HEK293 (cell line): ENCODE results near the gene NAV2.

Experiments used
- CTCF ChIA-PET: fragments of 350-600 bp; formaldehyde crosslinking; extraction: SDS; loops from one replicate; lab custom pipeline; 2021; ENCODE audit warnings: antibody characterized with exemption; lab: Yijun Ruan, JAX
- POLR2A ChIA-PET: fragments of 300-600 bp; formaldehyde crosslinking; extraction: SDS; loops from one replicate; lab custom pipeline; 2020; ENCODE audit warnings: antibody characterized with exemption, inconsistent platforms; lab: Yijun Ruan, JAX
- H3K27ac ChIP-seq: fragments of 200-500 bp; sonication (Bioruptor generic); 2 replicates; pipeline ENCODE4 v1.5.1; 2014; ENCODE audit warnings: low read depth, low read length, control low read depth, inconsistent platforms; ENCODE audit errors: extremely low read depth
- H3K36me3 ChIP-seq, 2 experiments: fragments of 200-500 bp in 1 of 2; sonication (Bioruptor generic) in 1 of 2; 1 replicate in 1 of 2; 2 replicates in 1 of 2; pipeline ENCODE4 v1.5.1; 2014 to 2017; ENCODE audit warnings: inconsistent platforms in 2 of 2, low read length in 2 of 2; ENCODE audit not compliant: control insufficient read depth in 2 of 2, insufficient read depth in 1 of 2
- H3K4me1 ChIP-seq: fragments of 200-500 bp; sonication (Bioruptor generic); 2 replicates; pipeline ENCODE4 v1.5.1; 2014; ENCODE audit warnings: mild to moderate bottlenecking, low read length, inconsistent platforms; ENCODE audit not compliant: control insufficient read depth, insufficient read depth
- H3K4me3 ChIP-seq: 2 replicates; pipeline ENCODE4 v1.5.1; 2011; ENCODE audit warnings: low read depth, mild to moderate bottlenecking, control low read depth, low read length, moderate library complexity
- H3K9me3 ChIP-seq: fragments of 200-500 bp; sonication (Bioruptor generic); 2 replicates; pipeline ENCODE4 v1.5.1; 2014; ENCODE audit warnings: low read depth, low read length, inconsistent platforms; ENCODE audit not compliant: control insufficient read depth, insufficient read depth
- ATF2 ChIP-seq: fragments of 450-650 bp; formaldehyde crosslinking; IDR thresholded peaks from 2 replicates; pipeline ENCODE4 v1.5.1; 2016; ENCODE audit warnings: missing biosample characterization, missing genetic modification characterization, low read depth
- FEZF1 ChIP-seq: fragments of 450-650 bp; formaldehyde crosslinking; IDR thresholded peaks from 2 replicates; pipeline ENCODE4 v1.5.1; 2016; ENCODE audit warnings: missing biosample characterization, missing genetic modification characterization
- GLIS1 ChIP-seq: fragments of 450-650 bp; formaldehyde crosslinking; IDR thresholded peaks from 2 replicates; pipeline ENCODE4 v1.5.1; 2016; ENCODE audit warnings: missing biosample characterization, missing genetic modification characterization
- HOXD13 ChIP-seq: sonication (generic); formaldehyde crosslinking; IDR thresholded peaks from 2 replicates; pipeline ENCODE4 v1.8.0; 2022; ENCODE audit warnings: missing genetic modification reagents, borderline replicate concordance
- PATZ1 ChIP-seq: fragments of 450-650 bp; formaldehyde crosslinking; IDR thresholded peaks from 2 replicates; pipeline ENCODE4 v1.5.1; 2016; ENCODE audit warnings: missing biosample characterization, missing genetic modification characterization
- WT1 ChIP-seq: fragments of 450-650 bp; formaldehyde crosslinking; IDR thresholded peaks from 2 replicates; pipeline ENCODE4 v1.5.1; 2016; ENCODE audit warnings: missing biosample characterization, missing genetic modification characterization
- ZBTB11 ChIP-seq: fragments of 450-650 bp; formaldehyde crosslinking; conservative IDR thresholded peaks from 2 replicates; pipeline ENCODE4 v1.5.1; 2016; ENCODE audit warnings: low read depth, missing biosample characterization, missing genetic modification characterization
- ZBTB8A ChIP-seq: fragments of 450-650 bp; formaldehyde crosslinking; IDR thresholded peaks from 2 replicates; pipeline ENCODE4 v1.5.1; 2016; ENCODE audit warnings: missing biosample characterization, missing genetic modification characterization
- ZNF10 ChIP-seq: fragments of 450-650 bp; formaldehyde crosslinking; IDR thresholded peaks from 2 replicates; pipeline ENCODE4 v1.5.1; 2017; ENCODE audit warnings: missing biosample characterization, missing genetic modification characterization
- ZNF132 ChIP-seq: fragments of 450-650 bp; formaldehyde crosslinking; IDR thresholded peaks from 2 replicates; pipeline ENCODE4 v1.5.1; 2017; ENCODE audit warnings: missing biosample characterization, missing genetic modification characterization, borderline replicate concordance
- ZNF140 ChIP-seq: fragments of 450-650 bp; formaldehyde crosslinking; IDR thresholded peaks from 2 replicates; pipeline ENCODE4 v1.5.1; 2016; ENCODE audit warnings: missing biosample characterization, missing genetic modification characterization
- ZNF169 ChIP-seq: fragments of 450-650 bp; formaldehyde crosslinking; IDR thresholded peaks from 2 replicates; pipeline ENCODE4 v1.5.1; 2016; ENCODE audit warnings: missing biosample characterization, missing genetic modification characterization
- ZNF221 ChIP-seq: fragments of 450-650 bp; formaldehyde crosslinking; IDR thresholded peaks from 2 replicates; pipeline ENCODE4 v1.5.1; 2017; ENCODE audit warnings: missing biosample characterization, missing genetic modification characterization, borderline replicate concordance
- ZNF280D ChIP-seq: fragments of 450-650 bp; formaldehyde crosslinking; IDR thresholded peaks from 2 replicates; pipeline ENCODE4 v1.5.1; 2016; ENCODE audit warnings: missing biosample characterization, missing genetic modification characterization
- ZNF335 ChIP-seq: fragments of 450-650 bp; formaldehyde crosslinking; conservative IDR thresholded peaks from 2 replicates; pipeline ENCODE4 v1.5.1; 2016; ENCODE audit warnings: missing biosample characterization, missing genetic modification characterization
- ZNF366 ChIP-seq: fragments of 450-650 bp; formaldehyde crosslinking; conservative IDR thresholded peaks from 2 replicates; pipeline ENCODE4 v1.5.1; 2016; ENCODE audit warnings: missing biosample characterization, missing genetic modification characterization
- ZNF37A ChIP-seq: fragments of 450-650 bp; IDR thresholded peaks from 2 replicates; pipeline ENCODE4 v1.5.1; 2018; ENCODE audit warnings: missing biosample characterization, missing genetic modification characterization
- ZNF473 ChIP-seq: fragments of 450-650 bp; formaldehyde crosslinking; IDR thresholded peaks from 2 replicates; pipeline ENCODE4 v1.5.1; 2017; ENCODE audit warnings: missing biosample characterization, missing genetic modification characterization
- ZNF48 ChIP-seq: fragments of 450-650 bp; formaldehyde crosslinking; IDR thresholded peaks from 2 replicates; pipeline ENCODE4 v1.5.1; 2016; ENCODE audit warnings: missing biosample characterization, missing genetic modification characterization
- ZNF549 ChIP-seq: fragments of 450-650 bp; IDR thresholded peaks from 2 replicates; pipeline ENCODE4 v1.5.1; 2018; ENCODE audit warnings: missing biosample characterization, missing genetic modification characterization, mild to moderate bottlenecking, inconsistent platforms, moderate library complexity
- ZNF658 ChIP-seq: fragments of 450-650 bp; formaldehyde crosslinking; IDR thresholded peaks from 2 replicates; pipeline ENCODE4; 2016; ENCODE audit warnings: missing biosample characterization, missing genetic modification characterization
- ZNF837 ChIP-seq: fragments of 450-650 bp; formaldehyde crosslinking; IDR thresholded peaks from 2 replicates; pipeline ENCODE4 v1.5.1; 2016; ENCODE audit warnings: missing biosample characterization, missing genetic modification characterization
- ZSCAN18 ChIP-seq: fragments of 450-650 bp; formaldehyde crosslinking; IDR thresholded peaks from 2 replicates; pipeline ENCODE4 v1.5.1; 2016; ENCODE audit warnings: missing biosample characterization, missing genetic modification characterization

Gene NAV2

GRCh38 chr11:20042045-20042639, 329.5 kb downstream of the NAV2 start:
- H3K9me3 ChIP-seq, result no peaks in the 10 kb centered on the region
- peaks cover 7% of the 10 kb centered on the region; the same call in 1 of the 2 replicates for H3K4me1 ChIP-seq
- no peak overlapping the region for H3K27ac ChIP-seq
- ChIA-PET POLR2A (no interaction called here), CTCF (interaction anchor here (0.6 to 1.3 kb wide), 4 partner anchors 16 to 1798 kb away, joined by 3 to 4 read pairs (median 3); no protein-coding TSS in a partner anchor)
- H3K4me3 ChIP-seq, result no peak overlapping the region
- TF ChIP-seq ATF2 (tag by site-specific recombination), result no peak
- H3K36me3 ChIP-seq, result peaks cover 0 to 30% of the 10 kb centered on the region in 2 experiments; a peak in 1 of 3 replicates

- no peak overlapping the region for H3K27ac ChIP-seq
- CTCF ChIA-PET, result interaction anchor here (1.3 kb wide), 1 partner anchor 16 kb away, joined by 3 read pairs; no protein-coding TSS in a partner anchor
- POLR2A ChIA-PET, result no interaction called here
- no peaks in the 10 kb centered on the region for H3K9me3 ChIP-seq
- H3K4me1 ChIP-seq, result peaks cover 7% of the 10 kb centered on the region; the same call in 1 of the 2 replicates
- no peak overlapping the region for H3K4me3 ChIP-seq
- H3K36me3 ChIP-seq, result peaks cover 0 to 30% of the 10 kb centered on the region in 2 experiments; a peak in 1 of 3 replicates
- TF ChIP-seq ZNF37A (no peak), HOXD13 (CRISPR knock-in tag) (no peak), ZBTB11 (tag by site-specific recombination) (no peak), ZNF280D (tag by site-specific recombination) (no peak), ZNF169 (no peak), ZNF366 (tag by site-specific recombination) (no peak), ZNF48 (tag by site-specific recombination) (no peak), ZNF132 (tag by site-specific recombination) (no peak), WT1 (tag by site-specific recombination) (no peak), ZNF10 (tag by site-specific recombination) (no peak), ZNF221 (tag by site-specific recombination) (no peak), ZNF658 (tag by site-specific recombination) (no peak), GLIS1 (peak; percentile 97), ZBTB8A (tag by site-specific recombination) (no peak), ZNF837 (tag by site-specific recombination) (no peak), ZNF335 (tag by site-specific recombination) (no peak), ZSCAN18 (no peak), PATZ1 (tag by site-specific recombination) (no peak), ZNF473 (no peak), ZNF140 (tag by site-specific recombination) (no peak), FEZF1 (tag by site-specific recombination) (0 out of 2 replicates have a peak, but pooled peaks have one; percentile 39), ZNF549 (tag by site-specific recombination) (no peak)
These were observed 330.2 kb downstream of the NAV2 start for GRCh38 chr11:20042811-20043341.
